Measurements from ENCODE around the gene PIP4P1.

- TF ChIP-seq, protein P1, sequence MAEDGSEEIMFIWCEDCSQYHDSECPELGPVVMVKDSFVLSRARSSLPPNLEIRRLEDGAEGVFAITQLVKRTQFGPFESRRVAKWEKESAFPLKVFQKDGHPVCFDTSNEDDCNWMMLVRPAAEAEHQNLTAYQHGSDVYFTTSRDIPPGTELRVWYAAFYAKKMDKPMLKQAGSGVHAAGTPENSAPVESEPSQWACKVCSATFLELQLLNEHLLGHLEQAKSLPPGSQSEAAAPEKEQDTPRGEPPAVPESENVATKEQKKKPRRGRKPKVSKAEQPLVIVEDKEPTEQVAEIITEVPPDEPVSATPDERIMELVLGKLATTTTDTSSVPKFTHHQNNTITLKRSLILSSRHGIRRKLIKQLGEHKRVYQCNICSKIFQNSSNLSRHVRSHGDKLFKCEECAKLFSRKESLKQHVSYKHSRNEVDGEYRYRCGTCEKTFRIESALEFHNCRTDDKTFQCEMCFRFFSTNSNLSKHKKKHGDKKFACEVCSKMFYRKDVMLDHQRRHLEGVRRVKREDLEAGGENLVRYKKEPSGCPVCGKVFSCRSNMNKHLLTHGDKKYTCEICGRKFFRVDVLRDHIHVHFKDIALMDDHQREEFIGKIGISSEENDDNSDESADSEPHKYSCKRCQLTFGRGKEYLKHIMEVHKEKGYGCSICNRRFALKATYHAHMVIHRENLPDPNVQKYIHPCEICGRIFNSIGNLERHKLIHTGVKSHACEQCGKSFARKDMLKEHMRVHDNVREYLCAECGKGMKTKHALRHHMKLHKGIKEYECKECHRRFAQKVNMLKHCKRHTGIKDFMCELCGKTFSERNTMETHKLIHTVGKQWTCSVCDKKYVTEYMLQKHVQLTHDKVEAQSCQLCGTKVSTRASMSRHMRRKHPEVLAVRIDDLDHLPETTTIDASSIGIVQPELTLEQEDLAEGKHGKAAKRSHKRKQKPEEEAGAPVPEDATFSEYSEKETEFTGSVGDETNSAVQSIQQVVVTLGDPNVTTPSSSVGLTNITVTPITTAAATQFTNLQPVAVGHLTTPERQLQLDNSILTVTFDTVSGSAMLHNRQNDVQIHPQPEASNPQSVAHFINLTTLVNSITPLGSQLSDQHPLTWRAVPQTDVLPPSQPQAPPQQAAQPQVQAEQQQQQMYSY (CRISPR knock-in tag; IDR thresholded peaks at IDR 0.05): no peak
- TF ChIP-seq CBX3 (IDR thresholded peaks at IDR 0.05; ENCODE audit: borderline replicate concordance, low read depth) (no peak), CTCF (IDR thresholded peaks at IDR 0.05 in 2 of 3, conservative IDR thresholded peaks at IDR 0.05 in 1 of 3; ENCODE audit: control insufficient read depth in 2 of 3, extremely low read depth in 1 of 3, insufficient read depth in 1 of 3, low read depth in 3 of 3, low read length in 3 of 3) (no peak), MYB (IDR thresholded peaks at IDR 0.05; ENCODE audit: borderline replicate concordance, low read depth, low read length) (no peak), POLR2A (IDR thresholded peaks at IDR 0.05; ENCODE audit: low read depth, low read length) (no peak), NRF1 (conservative IDR thresholded peaks at IDR 0.05; ENCODE audit: low read depth, low read length) (no peak), FOS (IDR thresholded peaks at IDR 0.05; ENCODE audit: borderline replicate concordance, extremely low read depth, insufficient read length) (no peak), CEBPB (IDR thresholded peaks at IDR 0.05; ENCODE audit: borderline replicate concordance in 1 of 2, low read depth in 2 of 2, low read length in 2 of 2) (no peak), POLR2AphosphoS2 (IDR thresholded peaks at IDR 0.05; ENCODE audit: low read depth, low read length) (no peak), ZZZ3 (IDR thresholded peaks at IDR 0.05; ENCODE audit: control insufficient read depth, insufficient read length, low read depth) (no peak)
Observed at GRCh38 chr14:20438664-20439063, 22.6 kb downstream of the PIP4P1 start.
